Measurements from ENCODE around the gene GRID1.

Gene GRID1

GRCh38 chr10:86336341-86336740, 30.3 kb downstream of the GRID1 start:
- no peak for TF ChIP-seq GATA2 (IDR thresholded peaks at IDR 0.05; ENCODE audit: low read depth, low read length)
- no peak for TF ChIP-seq GATA3 (IDR thresholded peaks at IDR 0.05; ENCODE audit: low read depth, low read length)

GRCh38 chr10:86335831-86336230, 30.8 kb downstream of the GRID1 start:
- TF ChIP-seq GATA2 (IDR thresholded peaks at IDR 0.05; ENCODE audit: low read depth, low read length) (no peak), GATA3 (IDR thresholded peaks at IDR 0.05; ENCODE audit: low read depth, low read length) (no peak)

- no peak for TF ChIP-seq GATA3 (IDR thresholded peaks at IDR 0.05; ENCODE audit: low read depth, low read length)
- no peak for TF ChIP-seq GATA2 (IDR thresholded peaks at IDR 0.05; ENCODE audit: low read depth, low read length)
These were observed 31.3 kb downstream of the GRID1 start for GRCh38 chr10:86335257-86335656.

- TF ChIP-seq GATA3 (IDR thresholded peaks at IDR 0.05; ENCODE audit: low read depth, low read length) (no peak), GATA2 (IDR thresholded peaks at IDR 0.05; ENCODE audit: low read depth, low read length) (no peak)
These were observed 32.0 kb downstream of the GRID1 start for GRCh38 chr10:86334488-86335085.

GRCh38 chr10:86333826-86334487, 32.6 kb downstream of the GRID1 start:
- no peak for TF ChIP-seq GATA3 (IDR thresholded peaks at IDR 0.05; ENCODE audit: low read depth, low read length)
- no peak for TF ChIP-seq GATA2 (IDR thresholded peaks at IDR 0.05; ENCODE audit: low read depth, low read length)

- no peak for TF ChIP-seq GATA3 (IDR thresholded peaks at IDR 0.05; ENCODE audit: low read depth, low read length)
- no peak for TF ChIP-seq GATA2 (IDR thresholded peaks at IDR 0.05; ENCODE audit: low read depth, low read length)
These were observed 34.7 kb downstream of the GRID1 start for GRCh38 chr10:86331861-86332260.

- no peak for TF ChIP-seq GATA2 (IDR thresholded peaks at IDR 0.05; ENCODE audit: low read depth, low read length)
- TF ChIP-seq GATA3 (IDR thresholded peaks at IDR 0.05; ENCODE audit: low read depth, low read length), result no peak
These were observed 35.5 kb downstream of the GRID1 start for GRCh38 chr10:86330778-86331763.

GRCh38 chr10:86329896-86330680, 36.5 kb downstream of the GRID1 start:
- TF ChIP-seq GATA3 (IDR thresholded peaks at IDR 0.05; ENCODE audit: low read depth, low read length) (no peak), GATA2 (IDR thresholded peaks at IDR 0.05; ENCODE audit: low read depth, low read length) (no peak)

- TF ChIP-seq GATA3 (IDR thresholded peaks at IDR 0.05; ENCODE audit: low read depth, low read length), result no peak
- TF ChIP-seq GATA2 (IDR thresholded peaks at IDR 0.05; ENCODE audit: low read depth, low read length), result no peak
These were observed 37.4 kb downstream of the GRID1 start for GRCh38 chr10:86329093-86329710.

DNA sequence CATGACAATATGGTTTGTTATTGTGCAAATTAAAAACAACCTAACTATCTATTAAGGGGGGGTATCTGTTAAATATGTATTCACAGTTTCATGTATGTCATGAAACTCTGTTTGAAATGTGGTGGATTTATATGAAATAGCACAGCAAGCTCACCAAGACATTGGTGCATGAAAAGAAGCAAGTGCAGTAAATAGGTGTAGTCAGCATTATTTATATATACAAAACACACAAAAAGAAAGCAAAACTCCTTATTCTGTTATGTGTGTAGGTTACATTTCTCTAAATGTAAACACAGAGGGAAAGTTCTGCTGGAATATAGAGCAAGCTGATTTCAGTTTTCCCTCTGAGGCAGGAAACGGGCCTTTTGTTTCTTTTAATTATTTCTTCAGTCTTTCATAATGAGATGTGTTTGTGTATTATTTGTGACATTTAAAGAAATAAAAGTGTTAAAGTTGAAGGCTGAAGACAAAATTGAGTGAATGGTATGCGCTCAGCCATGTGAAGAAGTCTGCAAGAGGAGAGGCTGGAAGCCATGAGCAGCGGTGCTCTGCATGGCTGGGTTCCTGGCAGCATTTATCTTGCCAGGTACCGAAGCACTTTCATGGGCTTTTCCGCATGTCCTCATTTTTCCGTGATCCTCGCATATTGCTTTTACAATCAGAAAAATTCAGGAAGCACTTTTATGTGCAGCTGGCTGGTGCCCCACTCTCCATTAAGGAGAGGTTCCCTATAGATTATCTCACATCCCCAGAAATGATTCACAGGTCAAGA, 38.5 kb downstream of the GRID1 start:
- TF ChIP-seq GATA3 (IDR thresholded peaks at IDR 0.05; ENCODE audit: low read depth, low read length), result no peak
- TF ChIP-seq GATA2 (IDR thresholded peaks at IDR 0.05; ENCODE audit: low read depth, low read length), result no peak

DNA sequence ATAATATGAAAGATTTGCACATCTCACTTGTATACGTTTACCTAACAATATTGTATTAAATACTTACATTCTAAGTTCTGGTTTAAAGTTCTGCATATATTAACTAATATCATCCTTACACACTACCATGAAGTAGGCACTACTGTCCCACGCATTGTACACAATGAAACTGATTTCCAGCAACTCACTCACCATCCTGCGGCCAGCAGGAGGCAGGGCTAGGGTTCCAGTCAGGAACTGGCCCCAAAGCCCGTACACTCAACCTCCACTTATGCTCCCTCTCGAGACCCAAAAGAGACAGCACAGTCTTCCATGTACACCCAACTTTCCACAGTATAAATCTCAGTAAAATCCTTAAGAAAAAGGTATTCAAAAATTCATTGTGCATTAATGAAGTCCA, 41.4 kb downstream of the GRID1 start:
- no peak for TF ChIP-seq GATA2 (IDR thresholded peaks at IDR 0.05; ENCODE audit: low read depth, low read length)
- TF ChIP-seq GATA3 (IDR thresholded peaks at IDR 0.05; ENCODE audit: low read depth, low read length), result no peak

DNA sequence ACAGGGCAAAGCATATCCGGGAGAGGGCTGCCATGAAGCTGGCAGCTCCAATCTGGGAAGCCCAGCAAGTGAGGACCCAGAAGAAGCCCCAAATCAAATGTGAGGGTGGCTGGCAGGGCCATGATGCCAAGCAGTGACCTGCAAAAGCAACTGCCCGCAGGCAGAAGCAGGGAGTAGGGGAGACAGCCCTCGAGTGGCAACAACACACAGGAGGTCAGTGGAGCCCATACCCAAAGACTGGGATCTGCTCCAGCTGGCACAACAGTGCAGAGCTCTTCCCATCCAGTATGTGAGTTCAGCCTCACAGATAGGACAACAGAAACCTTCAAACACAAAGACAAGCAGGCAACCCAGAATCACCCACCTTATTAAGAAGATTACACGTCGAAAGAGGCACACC, 45.0 kb downstream of the GRID1 start:
- no peak for TF ChIP-seq GATA2 (IDR thresholded peaks at IDR 0.05; ENCODE audit: low read depth, low read length)
- no peak for TF ChIP-seq GATA3 (IDR thresholded peaks at IDR 0.05; ENCODE audit: low read depth, low read length)

GRCh38 chr10:86319676-86320075, 46.9 kb downstream of the GRID1 start:
- TF ChIP-seq GATA2 (IDR thresholded peaks at IDR 0.05; ENCODE audit: low read depth, low read length) (peak; percentile 33; the same call in 1 of the 2 replicates), GATA3 (IDR thresholded peaks at IDR 0.05; ENCODE audit: low read depth, low read length) (no peak)

Data from SH-SY5Y (cell line).